DMS79 treated with DMSO at 0.1 percent for 48 hours (cell line): ENCODE measurements around the gene SMAD1.

Experiments used
- DNase-seq: peaks from one replicate; lab custom pipeline; 2025; lab: John Stamatoyannopoulos, UW

The SMAD1 gene

DNA sequence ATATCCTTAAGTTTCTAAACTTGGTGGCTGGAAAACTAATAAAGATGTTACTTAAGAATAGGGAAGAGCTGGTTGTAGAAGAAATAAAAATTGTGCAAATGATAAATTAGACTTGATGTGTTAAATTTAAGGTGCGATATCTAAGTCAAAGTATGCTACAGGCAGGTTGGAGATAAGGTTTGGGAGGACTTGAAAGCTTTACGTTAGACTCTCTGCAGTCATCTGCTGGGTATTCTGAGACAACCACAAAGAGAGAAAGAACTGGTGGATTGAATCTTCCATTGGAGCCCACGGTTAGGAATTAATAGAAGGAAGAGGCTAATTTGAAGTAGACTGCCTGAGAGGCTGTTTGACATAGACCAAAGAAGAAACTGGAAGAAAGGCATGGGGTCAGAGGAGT, 7.9 kb downstream of the SMAD1 start:
- no peak for DNase-seq

DNA sequence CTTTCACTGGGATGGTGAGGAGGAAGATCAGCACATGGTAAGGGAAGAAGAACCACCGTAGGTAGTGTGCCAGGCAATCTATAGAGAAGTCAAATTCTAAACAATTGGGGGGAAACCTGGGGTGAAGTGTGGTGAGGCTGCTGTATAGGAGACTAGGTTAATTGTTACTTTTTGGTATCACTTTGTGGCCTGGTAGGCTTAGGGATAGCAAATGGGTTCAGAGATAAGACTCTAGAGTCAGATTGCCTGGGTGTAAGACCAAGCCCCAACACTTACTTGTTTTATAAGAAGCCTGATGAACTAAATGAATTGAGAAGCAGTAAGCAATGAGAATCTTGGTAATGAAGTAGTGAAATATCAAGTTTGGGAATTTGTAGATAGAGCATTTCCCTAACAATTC, 8.7 kb downstream of the SMAD1 start:
- DNase-seq: no peak

DNA sequence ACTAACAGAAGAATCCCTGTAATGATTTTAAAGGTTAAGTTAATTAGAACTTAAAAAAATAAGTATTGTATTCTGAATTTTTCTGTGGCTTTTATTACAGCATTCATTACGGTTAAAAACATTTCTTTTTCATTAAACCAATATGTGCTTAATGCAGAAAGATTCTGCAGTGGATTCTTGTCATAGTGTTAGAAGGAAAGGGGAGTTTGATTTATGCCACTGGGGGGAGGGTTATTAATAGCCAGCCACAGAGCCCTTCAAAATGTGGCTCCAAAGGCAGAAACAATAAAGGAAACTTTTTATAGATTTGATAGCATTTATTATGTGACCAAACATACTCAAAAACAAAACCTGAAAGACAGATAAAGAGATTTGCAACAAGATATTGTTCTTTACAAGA, 9.1 kb downstream of the SMAD1 start:
- no peak for DNase-seq

- no peak for DNase-seq
Observed at GRCh38 chr4:145492376-145492775, 10.7 kb downstream of the SMAD1 start.

- DNase-seq: no peak
Observed at GRCh38 chr4:145493166-145493565, 11.5 kb downstream of the SMAD1 start.

GRCh38 chr4:145494666-145495270, 13.1 kb downstream of the SMAD1 start:
- DNase-seq: no peak

DNA sequence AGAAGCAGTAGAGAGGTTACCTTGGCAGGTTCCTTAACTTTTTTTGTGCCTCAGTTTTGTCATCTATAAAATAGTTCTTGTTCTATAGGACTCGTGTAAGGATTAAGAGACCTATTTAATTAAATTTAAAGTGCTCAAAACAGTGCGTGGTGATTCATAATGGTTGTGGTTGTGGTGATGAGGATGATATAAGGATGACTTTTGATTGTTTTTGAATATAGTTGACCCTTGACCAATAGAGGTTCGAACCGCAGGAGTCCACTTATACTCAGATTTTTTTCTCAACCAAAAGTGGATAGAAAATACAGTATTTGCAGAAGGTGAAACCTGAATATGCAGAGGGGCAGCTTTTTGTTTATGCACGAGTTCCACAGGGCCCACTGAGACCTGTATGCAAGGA, 14.6 kb downstream of the SMAD1 start:
- no peak for DNase-seq

- DNase-seq: no peak
Observed at GRCh38 chr4:145497199-145498149, 15.8 kb downstream of the SMAD1 start.

- DNase-seq: no peak
Observed at GRCh38 chr4:145498430-145498829, 16.8 kb downstream of the SMAD1 start.

- DNase-seq: no peak
Observed at GRCh38 chr4:145501051-145501660, 19.5 kb downstream of the SMAD1 start.

- DNase-seq: no peak
Observed at GRCh38 chr4:145502809-145503208, 21.2 kb downstream of the SMAD1 start.

GRCh38 chr4:145503486-145504072, 21.9 kb downstream of the SMAD1 start:
- DNase-seq: no peak

DNA sequence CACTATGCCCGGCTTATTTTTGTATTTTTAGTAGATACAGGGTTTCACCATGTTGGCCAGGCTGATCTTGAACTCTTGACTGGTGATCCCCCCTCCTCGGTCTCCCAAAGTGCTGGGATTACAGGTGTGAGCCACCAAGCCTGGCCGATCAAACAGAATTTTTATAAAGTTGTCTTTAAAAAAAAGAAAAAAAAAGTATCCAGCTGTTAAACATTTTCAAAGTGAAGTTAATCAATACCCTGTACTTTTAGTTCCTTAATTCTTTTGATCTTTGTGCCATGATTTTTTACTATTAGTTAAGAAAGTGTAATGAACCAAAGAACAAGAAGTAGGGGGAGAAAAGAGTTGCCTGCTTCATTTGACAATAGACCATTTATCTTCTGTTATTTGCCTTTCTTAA, 24.3 kb downstream of the SMAD1 start:
- DNase-seq: no peak

DNA sequence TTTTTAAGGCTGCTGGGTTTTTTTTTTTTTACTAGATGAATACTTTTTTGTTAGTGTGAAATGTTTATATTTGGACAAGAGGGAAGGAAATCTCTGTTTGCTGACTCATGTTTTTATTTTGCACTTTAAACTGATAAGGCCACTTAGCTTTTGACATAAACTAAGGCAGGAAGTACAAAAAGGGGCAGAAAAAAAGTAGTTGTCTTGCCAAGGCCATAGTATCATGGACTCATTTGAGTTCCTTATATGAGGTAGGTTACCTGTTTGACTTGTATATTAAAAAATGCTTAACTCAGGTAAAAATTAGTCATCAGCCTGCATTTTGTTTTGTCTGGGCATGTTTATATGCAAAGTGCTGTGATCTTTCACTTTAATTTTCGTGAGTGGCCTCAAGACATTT, 26.0 kb downstream of the SMAD1 start:
- no peak for DNase-seq

GRCh38 chr4:145511913-145512522, 30.4 kb downstream of the SMAD1 start:
- no peak for DNase-seq

DNA sequence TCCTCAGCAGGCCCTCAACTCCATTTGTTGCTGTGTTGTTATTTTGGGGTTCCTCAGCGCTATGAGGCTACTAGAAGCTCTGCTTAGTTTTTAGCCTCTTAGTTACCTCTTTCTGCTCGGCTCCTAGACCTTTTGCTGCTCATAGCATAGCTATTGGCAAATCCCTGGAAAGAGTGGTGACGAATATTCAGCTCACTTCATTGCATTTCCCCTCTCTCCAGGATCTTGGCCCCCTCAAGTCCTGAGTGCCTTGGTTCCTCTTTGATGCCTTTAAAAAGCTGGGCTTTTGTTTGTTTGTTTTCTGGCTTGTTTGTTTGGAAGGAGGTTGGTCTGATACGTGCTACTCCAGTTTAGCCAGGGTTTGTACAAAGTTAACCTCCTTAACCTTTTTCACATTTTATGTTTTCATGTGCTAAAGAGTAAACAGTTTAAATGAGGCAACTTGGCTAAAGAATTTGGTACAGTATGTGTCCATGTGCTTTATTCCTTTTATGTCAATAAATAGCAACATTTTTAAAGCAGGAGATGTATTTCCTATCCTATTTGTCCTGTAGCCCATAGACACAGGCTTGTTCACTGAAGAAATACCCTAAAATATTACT, 31.5 kb downstream of the SMAD1 start:
- DNase-seq: no peak

- DNase-seq: no peak
Observed at GRCh38 chr4:145520172-145520571, 38.5 kb downstream of the SMAD1 start.

GRCh38 chr4:145521282-145521681, 39.6 kb downstream of the SMAD1 start:
- no peak for DNase-seq

DNA sequence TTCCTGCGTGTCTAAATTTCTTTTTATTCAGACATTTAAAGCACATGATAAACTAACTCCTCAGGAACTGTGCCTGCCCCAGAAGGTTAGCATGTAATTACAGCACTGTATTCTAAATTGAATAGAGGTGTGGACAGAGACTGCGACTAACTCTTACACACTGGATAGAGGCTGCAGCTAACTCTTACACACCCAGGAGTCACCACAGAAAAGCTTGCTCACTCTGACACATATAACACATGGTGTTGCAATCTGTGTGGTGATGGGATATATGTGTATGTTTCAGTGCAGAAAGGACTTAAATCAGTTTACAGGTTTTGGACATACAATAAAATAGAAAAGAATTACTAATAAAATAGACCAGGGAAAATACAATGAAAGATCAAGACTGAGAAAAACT, 41.5 kb downstream of the SMAD1 start:
- no peak for DNase-seq

DNA sequence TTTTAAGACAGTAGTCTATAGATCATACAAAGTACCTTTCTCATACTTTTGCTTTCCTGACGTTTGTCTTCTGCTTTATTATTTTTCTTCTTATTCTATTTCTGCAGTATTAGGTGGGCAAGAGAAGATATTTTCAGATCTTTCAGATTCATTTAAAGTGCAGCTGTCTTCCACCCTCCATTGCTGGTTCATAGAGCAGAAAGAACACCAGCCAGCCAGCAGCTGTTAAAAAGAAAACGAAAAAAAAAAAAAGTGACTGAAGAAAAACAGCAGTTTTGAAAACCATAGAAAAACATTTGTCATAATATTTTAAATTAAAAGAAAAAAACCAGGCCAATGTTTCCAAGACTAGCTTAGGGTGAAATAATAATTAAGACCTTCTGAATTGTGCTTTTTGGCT, 42.9 kb downstream of the SMAD1 start:
- no peak for DNase-seq

- no peak for DNase-seq
Observed at GRCh38 chr4:145525291-145525740, 43.7 kb downstream of the SMAD1 start.

DNA sequence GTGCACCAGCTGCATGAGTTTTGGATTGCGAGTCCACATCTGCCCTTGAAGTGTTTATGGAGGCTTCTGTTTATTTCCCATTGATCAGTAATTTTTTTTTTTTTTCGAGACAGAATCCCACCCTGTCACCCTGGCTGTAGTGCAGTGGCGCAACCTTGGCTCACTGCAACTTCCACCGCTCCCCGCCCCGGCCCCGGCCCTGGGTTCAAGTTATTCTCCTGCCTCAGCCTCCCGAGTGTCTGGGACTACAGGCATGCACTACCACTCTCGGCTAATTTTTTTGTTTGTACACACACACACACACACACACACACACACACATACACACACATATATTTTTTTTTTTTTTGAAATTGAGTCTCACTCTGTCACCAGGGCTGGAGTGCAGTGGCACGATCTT, 46.1 kb downstream of the SMAD1 start:
- no peak for DNase-seq
